SK-N-MC (cell line): ENCODE measurements around the gene CCR6.

Experiments used
- EZH2 ChIP-seq: fragments of 200-600 bp; sonication (generic); IDR thresholded peaks from one replicate; pipeline ENCODE4 v1.6.1; 2017; ENCODE audit warnings: antibody characterized with exemption
- POLR2AphosphoS5 ChIP-seq: IDR thresholded peaks from 2 replicates; pipeline ENCODE4 v1.6.1; 2012; ENCODE audit warnings: mild to moderate bottlenecking, low read depth, low read length, borderline replicate concordance

- TF ChIP-seq EZH2 (no peak), POLR2AphosphoS5 (no peak)
Measured at GRCh38 chr6:167104388-167104787, 18.5 kb upstream of the CCR6 start.
